Activated naive CD8-positive, alpha-beta T cell (primary cell): ENCODE results near the gene CBLN3.
A peak's percentile ranks its signal among the peaks of the same experiment; 100 is the strongest.
"Not testable (repeated sequence)": the region's sequence is repeated elsewhere in the genome, so short reads cannot be mapped to it uniquely, and the experiment has no call there.

Experiments
- H3K27ac Mint-ChIP-seq: one replicate; pipeline ENCODE4 v1.8.0; 2021; ENCODE audit warnings: mixed read lengths
- H3K27me3 Mint-ChIP-seq: one replicate; pipeline ENCODE4 v1.8.0; 2021; ENCODE audit warnings: mixed read lengths
- H3K36me3 Mint-ChIP-seq: one replicate; pipeline ENCODE4 v1.8.0; 2021; ENCODE audit warnings: mixed read lengths
- H3K4me1 Mint-ChIP-seq: one replicate; pipeline ENCODE4 v1.8.0; 2021; ENCODE audit warnings: low read depth, mixed read lengths
- H3K4me3 Mint-ChIP-seq: one replicate; pipeline ENCODE4 v1.8.0; 2021; ENCODE audit warnings: mild to moderate bottlenecking, mixed read lengths
- H3K9me3 Mint-ChIP-seq: one replicate; pipeline ENCODE4 v1.8.0; 2021; ENCODE audit warnings: low read depth, mixed read lengths

Gene CBLN3

GRCh38 chr14:24429395-24430142, at the start of gene CBLN3, which contains the start of gene KHNYN:
Gene CBLN3 (minus strand): TSS chr14:24429668. CDS start chr14:24429054, 614 bp downstream.
Gene KHNYN (plus strand): TSS chr14:24429954. CDS start chr14:24430731, 777 bp downstream.
- peaks cover 45% of the 10 kb centered on the region for H3K4me1 Mint-ChIP-seq

GRCh38 chr14:24475261-24475660, 45.8 kb upstream of the CBLN3 start:
- no peak overlapping the region for H3K27ac Mint-ChIP-seq
- H3K36me3 Mint-ChIP-seq = peaks cover 11% of the 10 kb centered on the region
- H3K4me1 Mint-ChIP-seq = no peaks in the 10 kb centered on the region
- no peaks in the 10 kb centered on the region for H3K9me3 Mint-ChIP-seq
- no peak overlapping the region for H3K4me3 Mint-ChIP-seq
- H3K27me3 Mint-ChIP-seq = no peaks in the 10 kb centered on the region

More at GRCh38 chr14:24429395-24430142, at the start of gene CBLN3, which contains the start of gene KHNYN:
- no peaks in the 10 kb centered on the region for H3K27me3 Mint-ChIP-seq
- H3K27ac Mint-ChIP-seq = peak within 1 kb of the TSS; percentile 98
- no peaks in the 10 kb centered on the region for H3K9me3 Mint-ChIP-seq
- peaks cover 3% of the 10 kb centered on the region for H3K36me3 Mint-ChIP-seq
- H3K4me3 Mint-ChIP-seq = peak within 1 kb of the TSS; percentile 92

GRCh38 chr14:24473211-24473610, 43.7 kb upstream of the CBLN3 start:
- Mint-ChIP-seq H3K27ac (no peak overlapping the region), H3K4me3 (no peak overlapping the region)

GRCh38 chr14:24470450-24470849, 41.0 kb upstream of the CBLN3 start:
- H3K4me3 Mint-ChIP-seq, H3K9me3 Mint-ChIP-seq, H3K27me3 Mint-ChIP-seq, H3K27ac Mint-ChIP-seq, H3K36me3 Mint-ChIP-seq: not testable (repeated sequence)
- peaks cover 11% of the 10 kb centered on the region for H3K4me1 Mint-ChIP-seq

More at GRCh38 chr14:24473211-24473610, 43.7 kb upstream of the CBLN3 start:
- Mint-ChIP-seq H3K4me1 (no peaks in the 10 kb centered on the region), H3K36me3 (peaks cover 11% of the 10 kb centered on the region), H3K9me3 (no peaks in the 10 kb centered on the region), H3K27me3 (no peaks in the 10 kb centered on the region)

- peaks cover 35% of the 10 kb centered on the region for H3K4me1 Mint-ChIP-seq
- peaks cover 2% of the 10 kb centered on the region for H3K36me3 Mint-ChIP-seq
- H3K27ac Mint-ChIP-seq = no peak overlapping the region
- H3K9me3 Mint-ChIP-seq = no peaks in the 10 kb centered on the region
- no peaks in the 10 kb centered on the region for H3K27me3 Mint-ChIP-seq
- H3K4me3 Mint-ChIP-seq = no peak overlapping the region
Measured at GRCh38 chr14:24465805-24466204, 36.3 kb upstream of the CBLN3 start.

- Mint-ChIP-seq H3K27ac (peak overlapping the region; percentile 24), H3K9me3 (no peaks in the 10 kb centered on the region), H3K4me3 (peak overlapping the region; percentile 1), H3K36me3 (peaks cover 2% of the 10 kb centered on the region), H3K27me3 (no peaks in the 10 kb centered on the region), H3K4me1 (peaks cover 35% of the 10 kb centered on the region)
Measured at GRCh38 chr14:24465368-24465767, 35.9 kb upstream of the CBLN3 start.

GRCh38 chr14:24463884-24464785, 34.7 kb upstream of the CBLN3 start:
- peaks cover 35% of the 10 kb centered on the region for H3K4me1 Mint-ChIP-seq
- H3K27me3 Mint-ChIP-seq = no peaks in the 10 kb centered on the region
- peak overlapping the region; percentile 85 for H3K27ac Mint-ChIP-seq
- no peaks in the 10 kb centered on the region for H3K9me3 Mint-ChIP-seq
- H3K36me3 Mint-ChIP-seq = peaks cover 2% of the 10 kb centered on the region
- peak overlapping the region; percentile 6 for H3K4me3 Mint-ChIP-seq

- Mint-ChIP-seq H3K4me1 (peaks cover 35% of the 10 kb centered on the region), H3K36me3 (peaks cover 2% of the 10 kb centered on the region), H3K4me3 (no peak overlapping the region), H3K27ac (peak overlapping the region; percentile 5), H3K27me3 (no peaks in the 10 kb centered on the region), H3K9me3 (no peaks in the 10 kb centered on the region)
Measured at GRCh38 chr14:24463017-24463883, 33.8 kb upstream of the CBLN3 start.

GRCh38 chr14:24461336-24461735, 31.9 kb upstream of the CBLN3 start:
- Mint-ChIP-seq H3K27me3 (no peaks in the 10 kb centered on the region), H3K27ac (no peak overlapping the region), H3K4me1 (peaks cover 33% of the 10 kb centered on the region), H3K4me3 (no peak overlapping the region), H3K36me3 (peaks cover 6% of the 10 kb centered on the region), H3K9me3 (peaks cover 4% of the 10 kb centered on the region)

- H3K27ac Mint-ChIP-seq = no peak overlapping the region
- H3K4me3 Mint-ChIP-seq = no peak overlapping the region
- peaks cover 14% of the 10 kb centered on the region for H3K4me1 Mint-ChIP-seq
Measured at GRCh38 chr14:24459331-24459730, 29.9 kb upstream of the CBLN3 start.

GRCh38 chr14:24458736-24459135, 29.3 kb upstream of the CBLN3 start:
- Mint-ChIP-seq H3K27me3 (no peaks in the 10 kb centered on the region), H3K4me3 (no peak overlapping the region), H3K4me1 (peaks cover 8% of the 10 kb centered on the region), H3K9me3 (peaks cover 4% of the 10 kb centered on the region), H3K36me3 (peaks cover 10% of the 10 kb centered on the region), H3K27ac (no peak overlapping the region)

More at GRCh38 chr14:24459331-24459730, 29.9 kb upstream of the CBLN3 start:
- Mint-ChIP-seq H3K36me3 (peaks cover 6% of the 10 kb centered on the region), H3K27me3 (no peaks in the 10 kb centered on the region), H3K9me3 (peaks cover 4% of the 10 kb centered on the region)

- Mint-ChIP-seq H3K36me3 (peaks cover 17% of the 10 kb centered on the region), H3K4me1 (no peaks in the 10 kb centered on the region), H3K27ac (no peak overlapping the region), H3K4me3 (no peak overlapping the region), H3K27me3 (no peaks in the 10 kb centered on the region), H3K9me3 (peaks cover 4% of the 10 kb centered on the region)
Measured at GRCh38 chr14:24456980-24457379, 27.5 kb upstream of the CBLN3 start.

- not testable (repeated sequence) for H3K4me3 Mint-ChIP-seq
- peaks cover 19% of the 10 kb centered on the region for H3K36me3 Mint-ChIP-seq
Measured at GRCh38 chr14:24450828-24451227, 21.4 kb upstream of the CBLN3 start.

GRCh38 chr14:24443053-24443665, 13.7 kb upstream of the CBLN3 start:
- Mint-ChIP-seq H3K4me3 (peak overlapping the region; percentile 98), H3K4me1 (peaks cover 43% of the 10 kb centered on the region)

More at GRCh38 chr14:24450828-24451227, 21.4 kb upstream of the CBLN3 start:
- H3K9me3 Mint-ChIP-seq, H3K27ac Mint-ChIP-seq, H3K4me1 Mint-ChIP-seq, H3K27me3 Mint-ChIP-seq: not testable (repeated sequence)

More at GRCh38 chr14:24443053-24443665, 13.7 kb upstream of the CBLN3 start:
- H3K27ac Mint-ChIP-seq = peak overlapping the region; percentile 99
- no peaks in the 10 kb centered on the region for H3K27me3 Mint-ChIP-seq
- H3K9me3 Mint-ChIP-seq = no peaks in the 10 kb centered on the region
- peaks cover 6% of the 10 kb centered on the region for H3K36me3 Mint-ChIP-seq
